Measurements from ENCODE around the gene CTDSP2. TPM values are rescaled to one million over a fixed set of nuclear protein-coding genes. Genes with fewer than 3 reads are reported as not detected.

The CTDSP2 gene
- total and polyA plus RNA-seq, 2 donors (not counting 3 experiments of a cell fraction or from before 2014, with no cell fraction given): 142 to 146 TPM

GRCh38 chr12:57781801-57782200 lies 64.7 kb downstream of the CTDSP2 start:
- no peak overlapping the region for H3K9ac ChIP-seq (replicated peaks; ENCODE audit: extremely low read depth, insufficient read depth, low read length)
- ChIA-PET CTCF (interaction anchor here (0.6 to 3.2 kb wide), 7 partner anchors 10 to 789 kb away, joined by 3 to 15 read pairs (median 8); partner anchors contain the start of genes EEF1AKMT3 and METTL1), POLR2A (no interaction called here)
- H3K79me2 ChIP-seq (ENCODE audit: control insufficient read depth, insufficient read depth, low read length): peaks cover 14% of the 10 kb centered on the region
- intact Hi-C loops (cut with micrococcal nuclease) (loop anchor here (1.0 to 2.0 kb wide), 3 partner anchors 10 to 124 kb away; partner anchors contain the start of genes EEF1AKMT3 and METTL1), dilution Hi-C loops (cut with MboI; ENCODE audit: extremely low pct_ligation_motif_present, low sequenced_read_pairs) (no loop called here)
- no peaks in the 10 kb centered on the region for H3K9me1 ChIP-seq (replicated peaks; ENCODE audit: control insufficient read depth, extremely low read depth, insufficient read depth, low read length)
- DNase-seq (ENCODE audit: low read depth, low spot score) (no peak), FAIRE-seq (no peak)
- no peak for TF ChIP-seq CTCF (IDR thresholded peaks at IDR 0.05; ENCODE audit: extremely low read depth in 1 of 2, insufficient read depth in 1 of 2, low read depth in 1 of 2, low read length in 2 of 2)
- no peak for TF ChIP-seq EZH2 (IDR thresholded peaks at IDR 0.05; ENCODE audit: borderline replicate concordance, low read depth, low read length, severe bottlenecking)
- no peak for TF ChIP-seq POLR2AphosphoS5 (IDR thresholded peaks at IDR 0.05; ENCODE audit: insufficient read depth, low read depth, low read length)
- TF ChIP-seq JUN (IDR thresholded peaks at IDR 0.05; ENCODE audit: borderline replicate concordance, insufficient read depth, insufficient read length, low read depth): no peak
- TF ChIP-seq FOS (IDR thresholded peaks at IDR 0.05; ENCODE audit: borderline replicate concordance, insufficient read depth, low read length): no peak
- TF ChIP-seq MYC (IDR thresholded peaks at IDR 0.05; ENCODE audit: low read depth, low read length): no peak
- TF ChIP-seq MAX (IDR thresholded peaks at IDR 0.05; ENCODE audit: insufficient read depth, insufficient read length): no peak
- no peak for TF ChIP-seq POLR2A (IDR thresholded peaks at IDR 0.05; ENCODE audit: low read depth, low read length)
- no peak for TF ChIP-seq GATA2 (IDR thresholded peaks at IDR 0.05; ENCODE audit: insufficient read depth, insufficient read length, low read depth, low read length)
- H3K27ac ChIP-seq (ENCODE audit: insufficient read depth, low read depth, low read length): no peak overlapping the region
- H3K4me3 ChIP-seq (replicated peaks in 1 of 3; ENCODE audit: insufficient read depth in 1 of 3, low read depth in 1 of 3, low read length in 3 of 3): no peak overlapping the region
- no peak overlapping the region for H2AFZ ChIP-seq (ENCODE audit: low read depth, low read length)
- H3K36me3 ChIP-seq (ENCODE audit: control insufficient read depth in 2 of 2, extremely low read depth in 1 of 2, insufficient read depth in 2 of 2, low read length in 2 of 2): peaks cover 5 to 10% of the 10 kb centered on the region in 2 experiments
- H3K9me3 ChIP-seq (replicated peaks; ENCODE audit: control insufficient read depth, insufficient read depth, low read length): no peaks in the 10 kb centered on the region
- no peaks in the 10 kb centered on the region for H4K20me1 ChIP-seq (replicated peaks; ENCODE audit: control insufficient read depth, extremely low read depth, insufficient read depth, low read length)
- H3K4me1 ChIP-seq (ENCODE audit: control insufficient read depth, extremely low read depth, insufficient read depth, low read length): peaks cover 7% of the 10 kb centered on the region
- BruUV-seq (replicated peaks): no TSS peak
- H3K27me3 ChIP-seq (ENCODE audit: control insufficient read depth in 2 of 2, insufficient read depth in 2 of 2, low read length in 2 of 2): no peaks in the 10 kb centered on the region
- H3K4me2 ChIP-seq (ENCODE audit: insufficient read depth, low read length): no peak overlapping the region
